OCI-LY1 (cell line): ENCODE results near the gene POLDIP3.

Experiments used
- CTCF ChIP-seq: fragments of 200-600 bp; sonication (generic), shearing (Covaris generic); IDR thresholded peaks from 2 replicates; pipeline ENCODE4 v1.5.1; 2017; ENCODE audit warnings: mild to moderate bottlenecking, antibody characterized with exemption, low read length, moderate library complexity, mixed read lengths
- EZH2 ChIP-seq: fragments of 200-600 bp; sonication (generic), shearing (Covaris generic); IDR thresholded peaks from 2 replicates; pipeline ENCODE4 v1.8.0; 2017; ENCODE audit warnings: borderline replicate concordance, mixed run types, mild to moderate bottlenecking, antibody characterized with exemption, low read length, moderate library complexity, mixed read lengths

- TF ChIP-seq CTCF: no peak
- TF ChIP-seq EZH2: no peak
These were observed 796 bp downstream of the POLDIP3 start for GRCh38 chr22:42613872-42614301.
